GM23338 (cell line): ENCODE measurements around the gene STK32C. TPM values are rescaled to one million over a fixed set of nuclear protein-coding genes. Genes with fewer than 3 reads are reported as not detected.

Source experiments
- ATAC-seq: fragments of 200-7000 bp; cut with Tn5 transposase; 3 replicates; pipeline ENCODE4 v1.9.1; 2020
- DNase-seq: peaks from one replicate; pipeline ENCODE4 v3.0.0-alpha.2; 2015; ENCODE audit warnings: low spot score
- H2AFZ ChIP-seq: fragments of 200-600 bp; sonication (generic); 2 replicates; pipeline ENCODE4 v1.8.0; 2016; ENCODE audit warnings: antibody characterized with exemption, mild to moderate bottlenecking, moderate library complexity
- H3F3A ChIP-seq: fragments of 200-600 bp; sonication (generic); replicated peaks from 2 replicates; pipeline ENCODE4 v1.8.0; 2017; ENCODE audit warnings: antibody characterized with exemption, mixed run types, low read depth
- H3K27ac ChIP-seq: fragments of 200-600 bp; sonication (generic); 2 replicates; pipeline ENCODE4 v1.6.1; 2016; ENCODE audit warnings: low read depth
- H3K27me3 ChIP-seq: fragments of 200-600 bp; sonication (generic); 2 replicates; pipeline ENCODE4 v1.8.0; 2016; ENCODE audit warnings: mild to moderate bottlenecking, mixed run types, moderate library complexity; ENCODE audit not compliant: insufficient read depth
- H3K36me3 ChIP-seq: fragments of 200-600 bp; sonication (generic); 2 replicates; pipeline ENCODE4 v1.8.0; 2016; ENCODE audit warnings: mild to moderate bottlenecking; ENCODE audit not compliant: insufficient read depth
- H3K4me1 ChIP-seq: fragments of 200-600 bp; sonication (generic); 2 replicates; pipeline ENCODE4 v1.8.0; 2016; ENCODE audit warnings: mild to moderate bottlenecking, moderate library complexity; ENCODE audit not compliant: insufficient read depth
- H3K4me2 ChIP-seq: fragments of 200-600 bp; sonication (generic); 2 replicates; pipeline ENCODE4 v1.7.1; 2017; ENCODE audit warnings: mixed run types
- H3K4me3 ChIP-seq: fragments of 200-600 bp; sonication (generic); 2 replicates; pipeline ENCODE4 v1.6.1; 2016; ENCODE audit warnings: mixed run types
- H3K79me2 ChIP-seq: fragments of 200-600 bp; sonication (generic); replicated peaks from 2 replicates; pipeline ENCODE4 v1.8.0; 2017; ENCODE audit warnings: mild to moderate bottlenecking; ENCODE audit not compliant: insufficient read depth
- H3K9me2 ChIP-seq: fragments of 200-600 bp; sonication (generic); 2 replicates; pipeline ENCODE4 v1.8.0; 2017; ENCODE audit not compliant: insufficient read depth
- H4K20me1 ChIP-seq: fragments of 200-600 bp; sonication (generic); replicated peaks from 2 replicates; pipeline ENCODE4 v1.8.0; 2017; ENCODE audit warnings: mild to moderate bottlenecking; ENCODE audit not compliant: insufficient read depth
- H3K27ac Mint-ChIP-seq: 2 replicates; pipeline ENCODE4 v1.8.0; 2020; ENCODE audit warnings: inconsistent platforms, mild to moderate bottlenecking, moderate library complexity, mixed read lengths
- H3K27me3 Mint-ChIP-seq: 3 replicates; pipeline ENCODE4 v1.8.0; 2022; ENCODE audit warnings: low read depth, mild to moderate bottlenecking, moderate library complexity, mixed read lengths, inconsistent platforms; ENCODE audit not compliant: insufficient read depth, poor library complexity
- H3K36me3 Mint-ChIP-seq: 3 replicates; pipeline ENCODE4 v1.8.0; 2021; ENCODE audit warnings: low read depth, mild to moderate bottlenecking, inconsistent platforms, moderate library complexity, mixed read lengths
- H3K4me1 Mint-ChIP-seq: 3 replicates; pipeline ENCODE4 v1.8.0; 2020; ENCODE audit warnings: mild to moderate bottlenecking, inconsistent platforms, mixed read lengths
- H3K4me3 Mint-ChIP-seq: 3 replicates; pipeline ENCODE4 v1.8.0; 2021; ENCODE audit warnings: moderate library complexity, mild to moderate bottlenecking, inconsistent platforms, mixed read lengths
- H3K9me3 Mint-ChIP-seq: 3 replicates; pipeline ENCODE4 v1.8.0; 2020; ENCODE audit warnings: moderate library complexity, mild to moderate bottlenecking, inconsistent platforms, mixed read lengths
- CREB1 ChIP-seq: fragments of 250-450 bp; sonication (Bioruptor Pico); IDR thresholded peaks from 2 replicates; pipeline ENCODE4 v1.5.0; 2020; ENCODE audit warnings: low read depth, mild to moderate bottlenecking, moderate library complexity
- EZH2 ChIP-seq: fragments of 200-600 bp; sonication (generic); IDR thresholded peaks from one replicate; pipeline ENCODE4 v1.8.0; 2017; ENCODE audit warnings: antibody characterized with exemption, mild to moderate bottlenecking, low read depth; ENCODE audit not compliant: unreplicated experiment
- EZH2phosphoT487 ChIP-seq: fragments of 200-600 bp; sonication (generic); IDR thresholded peaks from one replicate; pipeline ENCODE4 v1.8.1; 2018; ENCODE audit warnings: antibody characterized with exemption; ENCODE audit not compliant: unreplicated experiment
- JUNB ChIP-seq: IDR thresholded peaks from one replicate; pipeline ENCODE4 v1.6.1; 2016; ENCODE audit warnings: antibody characterized with exemption; ENCODE audit not compliant: unreplicated experiment
- NANOG ChIP-seq: IDR thresholded peaks from 2 replicates; pipeline ENCODE4 v1.6.1; 2016; ENCODE audit warnings: antibody characterized with exemption, borderline replicate concordance
- POLR2AphosphoS5 ChIP-seq: IDR thresholded peaks from 2 replicates; pipeline ENCODE4 v1.6.1; 2016; ENCODE audit warnings: antibody characterized with exemption, low read depth
- REST ChIP-seq: IDR thresholded peaks from one replicate; pipeline ENCODE4 v1.6.1; 2018; ENCODE audit warnings: antibody characterized with exemption; ENCODE audit not compliant: unreplicated experiment
- ZNF114 ChIP-seq: fragments of 250-450 bp; sonication (Bioruptor Pico); IDR thresholded peaks from 2 replicates; pipeline ENCODE4 v1.5.0; 2020; ENCODE audit warnings: mild to moderate bottlenecking, moderate library complexity
- ZNF331 ChIP-seq: fragments of 250-450 bp; sonication (Bioruptor Pico); IDR thresholded peaks from 2 replicates; pipeline ENCODE4 v1.5.0; 2020; ENCODE audit warnings: low read depth, mild to moderate bottlenecking, moderate library complexity
- ZNF462 ChIP-seq: fragments of 250-450 bp; sonication (Bioruptor Pico); IDR thresholded peaks from 2 replicates; pipeline ENCODE4 v1.5.0; 2020; ENCODE audit warnings: mild to moderate bottlenecking, moderate library complexity
- polyA plus RNA-seq: library from polyadenylated mRNA; unstranded; fragments of >200 nt; fragmentation: Nextera tagmentation; extraction: Ambion mirVana; gene quantifications from 2 replicates; pipeline ENCODE4 v1.2.1, GENCODE V29; 2016
- total RNA-seq: library from RNA; depleted of rRNA; stranded (reverse); fragments of >200 nt; shearing (Covaris generic); gene quantifications from 2 replicates; pipeline ENCODE4 v1.2.3, GENCODE V29; 2014
- TF ChIP-seq, protein P1 (sequence below): IDR thresholded peaks from 2 replicates; pipeline ENCODE4 v1.6.1; 2016; ENCODE audit warnings: antibody characterized with exemption

Gene STK32C
- total and polyA plus RNA-seq, 2 experiments from 2014 or later = 10.2 to 20.5 TPM

DNA sequence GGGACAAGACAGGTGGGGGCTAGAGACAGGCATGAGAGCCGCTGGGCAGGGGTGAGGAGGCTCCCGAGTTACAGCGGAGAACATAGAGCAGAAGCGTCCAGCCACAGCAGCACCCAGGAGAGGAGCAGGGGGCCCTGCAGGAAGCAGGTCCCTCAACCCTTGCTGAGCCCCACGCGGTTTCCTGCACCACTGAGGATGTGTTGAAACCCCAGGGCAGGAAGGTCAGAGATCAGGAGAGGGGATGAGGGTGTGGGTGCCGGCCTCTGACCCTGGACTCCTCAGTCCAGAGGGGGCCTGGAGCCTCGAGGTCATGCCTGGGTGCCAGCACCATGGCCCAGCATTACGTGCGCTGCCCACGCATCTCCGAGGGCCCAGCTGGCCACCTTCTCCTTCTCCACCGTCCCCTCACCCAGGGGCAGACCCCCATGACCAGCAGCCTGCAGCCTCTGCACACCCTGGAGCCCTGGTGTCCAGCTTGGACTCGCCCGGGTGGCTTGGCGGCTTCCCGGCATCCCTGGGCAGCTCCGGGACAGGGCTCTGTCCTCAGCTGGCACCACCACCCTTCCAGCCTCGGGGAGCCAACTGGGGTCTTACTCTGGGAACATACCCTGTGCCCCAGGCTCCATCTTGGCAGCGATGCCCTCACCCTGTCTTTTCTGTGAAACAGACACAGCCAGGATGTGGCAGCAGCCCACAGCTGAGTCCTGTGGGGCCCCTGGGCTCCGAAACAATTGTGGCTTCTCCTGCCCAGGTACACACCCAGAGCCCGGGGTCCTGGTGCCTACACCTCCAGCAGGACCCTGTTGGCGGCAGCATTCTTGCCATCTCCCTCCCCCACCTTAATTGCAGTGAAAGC is 52.0 kb downstream of the STK32C start:
- Mint-ChIP-seq H3K4me1 (peaks cover 15% of the 10 kb centered on the region; the same call in 2 of the 3 replicates), H3K36me3 (no peaks in the 10 kb centered on the region), H3K4me3 (no peak overlapping the region), H3K9me3 (no peaks in the 10 kb centered on the region), H3K27ac (no peak overlapping the region), H3K27me3 (peaks cover 5% of the 10 kb centered on the region)
- no peak for ATAC-seq
- H3K79me2 ChIP-seq = no peaks in the 10 kb centered on the region
- H2AFZ ChIP-seq = no peak overlapping the region
- H3K27me3 ChIP-seq = no peaks in the 10 kb centered on the region
- H3K9me2 ChIP-seq = no peaks in the 10 kb centered on the region
- H3K27ac ChIP-seq = no peak overlapping the region
- H3K4me1 ChIP-seq = no peaks in the 10 kb centered on the region
- no peaks in the 10 kb centered on the region for H3K36me3 ChIP-seq
- TF ChIP-seq ZNF114 (CRISPR knock-in tag) = no peak
- TF ChIP-seq ZNF462 = no peak
- no peak for TF ChIP-seq JUNB
- TF ChIP-seq CREB1 = no peak
- no peaks in the 10 kb centered on the region for H3F3A ChIP-seq
- H4K20me1 ChIP-seq = no peaks in the 10 kb centered on the region
- no peak overlapping the region for H3K4me3 ChIP-seq
- no peak for DNase-seq
- no peak overlapping the region for H3K4me2 ChIP-seq

DNA sequence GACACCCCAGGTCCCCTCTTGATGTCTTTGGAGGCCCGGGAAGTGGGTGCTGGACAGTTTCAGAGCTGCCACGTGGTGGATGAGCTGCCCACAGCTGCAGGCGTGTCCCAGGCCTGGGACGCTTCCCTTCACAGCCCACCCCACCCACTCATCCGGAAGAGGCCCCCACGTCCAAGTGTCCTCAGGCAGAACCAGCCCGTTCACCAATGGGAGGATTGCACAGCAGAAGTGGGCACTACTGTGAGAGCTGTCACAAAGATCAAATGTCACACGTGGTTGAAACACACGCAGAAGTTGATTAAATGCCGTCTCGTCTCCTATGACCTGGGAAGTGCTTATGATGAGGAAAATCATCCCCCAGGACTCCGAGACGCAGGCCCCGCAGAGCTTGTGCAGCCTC is 52.9 kb downstream of the STK32C start:
- Mint-ChIP-seq H3K27me3 (peaks cover 7% of the 10 kb centered on the region), H3K27ac (no peak overlapping the region), H3K36me3 (no peaks in the 10 kb centered on the region), H3K9me3 (no peaks in the 10 kb centered on the region), H3K4me1 (peaks cover 15% of the 10 kb centered on the region; the same call in 2 of the 3 replicates), H3K4me3 (no peak overlapping the region)
- no peak overlapping the region for H3K4me2 ChIP-seq
- H3K27me3 ChIP-seq = no peaks in the 10 kb centered on the region
- no peak for ATAC-seq
- no peak overlapping the region for H3K4me3 ChIP-seq
- no peak overlapping the region for H3K27ac ChIP-seq
- H3K4me1 ChIP-seq = no peaks in the 10 kb centered on the region
- no peaks in the 10 kb centered on the region for H4K20me1 ChIP-seq
- DNase-seq = no peak
- H3F3A ChIP-seq = no peaks in the 10 kb centered on the region
- H3K9me2 ChIP-seq = no peaks in the 10 kb centered on the region
- H3K79me2 ChIP-seq = no peaks in the 10 kb centered on the region
- H3K36me3 ChIP-seq = no peaks in the 10 kb centered on the region
- H2AFZ ChIP-seq = no peak overlapping the region
- TF ChIP-seq ZNF331 (CRISPR knock-in tag) (no peak), EZH2phosphoT487 (no peak), REST (no peak), NANOG (no peak), POLR2AphosphoS5 (no peak), EZH2 (no peak), JUNB (no peak)
- TF ChIP-seq, protein P1, sequence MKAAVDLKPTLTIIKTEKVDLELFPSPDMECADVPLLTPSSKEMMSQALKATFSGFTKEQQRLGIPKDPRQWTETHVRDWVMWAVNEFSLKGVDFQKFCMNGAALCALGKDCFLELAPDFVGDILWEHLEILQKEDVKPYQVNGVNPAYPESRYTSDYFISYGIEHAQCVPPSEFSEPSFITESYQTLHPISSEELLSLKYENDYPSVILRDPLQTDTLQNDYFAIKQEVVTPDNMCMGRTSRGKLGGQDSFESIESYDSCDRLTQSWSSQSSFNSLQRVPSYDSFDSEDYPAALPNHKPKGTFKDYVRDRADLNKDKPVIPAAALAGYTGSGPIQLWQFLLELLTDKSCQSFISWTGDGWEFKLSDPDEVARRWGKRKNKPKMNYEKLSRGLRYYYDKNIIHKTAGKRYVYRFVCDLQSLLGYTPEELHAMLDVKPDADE = no peak
